GM18499 (cell line): Measurements from ENCODE around the gene MRPS26.
"Not testable (repeated sequence)": the region's sequence is repeated elsewhere in the genome, so short reads cannot be mapped to it uniquely, and the experiment has no call there.

Source experiments
- ATAC-seq: cut with Tn5 transposase; IDR thresholded peaks from one replicate; pipeline ENCODE4 v1.9.1; 2021; ENCODE audit warnings: moderate number of reproducible peaks; ENCODE audit not compliant: insufficient read depth, unreplicated experiment

MRPS26 gene

DNA sequence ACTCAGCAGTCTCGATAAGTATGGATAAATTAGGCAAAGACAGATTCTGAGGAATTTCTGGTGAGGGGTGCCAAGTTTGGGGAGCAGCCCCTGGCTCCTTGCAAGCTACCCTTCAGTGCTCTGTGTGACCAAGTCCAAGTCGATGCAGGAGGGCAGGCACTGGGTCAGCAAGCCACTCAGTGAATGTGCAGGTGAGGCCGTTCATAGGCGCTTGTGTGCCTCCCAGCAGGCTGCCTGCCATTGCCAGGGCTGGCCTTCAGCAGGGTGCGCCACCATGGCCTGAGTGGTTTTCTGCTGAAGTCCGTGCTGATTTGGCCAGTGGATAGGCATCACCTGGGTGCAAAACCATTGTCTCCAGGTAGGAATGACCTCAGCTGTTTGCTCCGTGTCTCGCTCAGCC lies 5.8 kb upstream of the MRPS26 start:
- ATAC-seq: no peak

DNA sequence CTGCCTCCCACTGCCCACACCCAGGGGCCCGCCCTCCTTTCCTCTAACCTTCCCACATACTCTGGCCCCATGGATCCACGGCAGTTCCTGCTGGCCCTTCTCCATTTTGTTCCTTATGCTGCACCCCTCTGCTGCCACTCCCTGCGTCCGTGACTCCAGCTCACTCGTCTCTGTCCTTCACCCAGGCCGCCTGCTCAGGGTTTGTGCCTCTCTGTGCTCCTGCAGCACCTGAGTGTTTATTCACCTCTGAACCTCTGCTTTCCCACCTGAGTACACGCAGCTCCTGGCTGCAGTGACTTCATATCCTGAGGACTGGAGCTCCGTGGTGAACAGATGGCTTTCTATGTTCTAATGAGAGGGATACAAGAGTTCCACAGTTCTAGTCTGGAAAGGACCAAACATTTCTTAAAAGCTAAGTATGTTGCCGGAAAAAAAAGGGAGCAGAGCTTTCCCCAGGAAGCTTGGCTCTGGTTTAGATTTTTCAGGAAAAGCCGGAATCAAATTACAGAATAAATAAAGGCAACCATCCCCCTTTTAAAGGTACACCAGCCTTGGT lies 3.9 kb upstream of the MRPS26 start:
- ATAC-seq: no peak

DNA sequence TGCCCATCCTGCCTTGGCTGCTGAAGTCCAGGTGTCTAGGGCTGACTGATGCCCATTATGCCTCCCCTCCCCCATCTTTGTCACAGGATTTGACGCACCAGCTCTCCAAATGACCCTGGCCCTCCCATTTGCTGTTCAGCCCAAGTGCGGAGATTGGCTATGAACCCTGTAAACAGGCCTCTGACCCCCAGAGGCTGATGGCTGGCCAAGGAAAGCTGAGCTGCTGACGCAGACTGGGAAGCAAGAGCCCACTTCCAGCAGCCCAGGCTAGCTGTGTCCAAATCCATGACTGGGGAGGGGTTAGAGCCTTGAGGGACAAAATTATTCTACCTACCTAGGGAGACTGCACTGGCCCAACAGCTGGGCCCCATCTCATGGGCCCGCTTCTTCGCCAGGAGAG lies 3.2 kb upstream of the MRPS26 start:
- ATAC-seq: no peak

- no peak for ATAC-seq
Observed at GRCh38 chr20:3043322-3043721, 2.5 kb upstream of the MRPS26 start, which contains the start of gene GNRH2. Gene GNRH2 (plus strand): TSS chr20:3043622. CDS start chr20:3044415, 793 bp downstream.

GRCh38 chr20:3044336-3044965 lies 1.4 kb upstream of the MRPS26 start:
- ATAC-seq: no peak

DNA sequence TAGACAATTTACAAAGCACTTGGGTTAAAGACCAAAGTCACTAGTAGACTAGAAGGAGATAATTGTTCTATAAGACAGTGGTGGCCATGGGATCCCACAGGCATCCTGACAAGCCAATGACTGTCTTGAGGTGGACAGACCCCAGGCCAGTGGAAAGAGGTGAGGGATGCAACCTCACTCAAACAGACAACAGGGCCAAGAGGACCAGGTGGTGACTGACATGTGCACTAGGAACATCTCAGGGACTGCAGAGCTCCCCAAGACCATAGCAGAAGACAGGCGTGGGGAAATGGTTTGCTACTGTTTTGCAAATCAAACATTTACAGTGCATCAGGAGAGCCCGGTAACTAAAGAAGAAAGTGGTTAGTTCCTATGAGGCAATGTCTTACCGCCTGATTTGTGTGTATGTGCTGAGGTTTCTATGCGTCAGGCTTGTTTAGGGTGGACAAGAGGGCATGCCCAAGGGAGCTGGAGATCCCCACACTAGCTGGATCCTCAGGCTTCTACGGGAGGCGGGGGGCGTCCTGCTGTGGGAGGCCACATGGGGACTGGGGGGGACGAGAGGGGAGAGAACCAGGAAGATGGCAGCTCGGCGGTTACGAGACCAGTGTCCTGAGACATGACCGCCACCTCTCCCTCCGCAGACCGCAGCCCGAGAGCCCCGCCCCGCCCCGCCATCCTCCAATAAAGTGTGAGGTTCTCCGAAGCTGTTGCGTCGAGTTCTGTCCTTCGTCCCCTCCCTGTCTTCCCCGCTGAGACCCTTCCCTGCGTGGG lies 623 bp upstream of the MRPS26 start:
- peak; percentile 31 for ATAC-seq

DNA sequence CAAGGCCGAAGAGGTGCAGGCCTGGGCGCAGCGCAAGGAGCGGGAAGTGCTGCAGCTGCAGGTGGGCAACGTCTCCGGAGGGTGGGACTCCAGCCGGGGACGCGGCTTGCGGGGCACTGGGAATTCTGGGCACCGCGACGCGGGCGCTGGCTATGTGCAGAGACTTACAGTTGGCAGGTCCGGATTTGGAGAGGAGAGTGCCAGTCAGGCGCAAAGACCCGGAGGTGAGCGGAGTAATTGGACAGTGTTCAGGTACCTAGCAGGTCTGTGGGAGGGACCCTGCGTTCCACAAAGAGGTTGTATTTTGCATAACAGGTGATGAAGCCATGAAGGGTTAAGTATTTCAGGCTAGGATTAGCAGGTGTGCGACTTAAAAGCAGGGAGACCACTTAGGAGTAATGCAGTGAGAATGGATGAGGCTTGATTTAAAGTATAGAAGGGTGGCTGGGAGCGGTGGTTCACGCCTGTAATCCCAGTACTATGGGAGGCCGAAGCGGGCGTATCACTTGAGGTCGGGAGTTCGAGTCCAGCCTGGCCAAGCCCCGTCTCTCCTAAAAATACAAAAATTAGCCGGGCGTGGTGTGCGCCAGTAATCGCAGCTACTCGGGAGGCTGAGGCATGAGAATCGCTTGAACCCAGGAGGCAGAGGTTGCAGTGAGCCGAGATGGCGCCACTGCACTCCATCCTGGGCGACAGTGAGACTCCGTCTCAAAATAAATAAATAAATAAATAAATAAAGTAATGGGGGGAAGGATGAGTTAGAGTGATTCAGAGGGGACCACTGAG lies 1.0 kb downstream of the MRPS26 start:
- no peak for ATAC-seq

DNA sequence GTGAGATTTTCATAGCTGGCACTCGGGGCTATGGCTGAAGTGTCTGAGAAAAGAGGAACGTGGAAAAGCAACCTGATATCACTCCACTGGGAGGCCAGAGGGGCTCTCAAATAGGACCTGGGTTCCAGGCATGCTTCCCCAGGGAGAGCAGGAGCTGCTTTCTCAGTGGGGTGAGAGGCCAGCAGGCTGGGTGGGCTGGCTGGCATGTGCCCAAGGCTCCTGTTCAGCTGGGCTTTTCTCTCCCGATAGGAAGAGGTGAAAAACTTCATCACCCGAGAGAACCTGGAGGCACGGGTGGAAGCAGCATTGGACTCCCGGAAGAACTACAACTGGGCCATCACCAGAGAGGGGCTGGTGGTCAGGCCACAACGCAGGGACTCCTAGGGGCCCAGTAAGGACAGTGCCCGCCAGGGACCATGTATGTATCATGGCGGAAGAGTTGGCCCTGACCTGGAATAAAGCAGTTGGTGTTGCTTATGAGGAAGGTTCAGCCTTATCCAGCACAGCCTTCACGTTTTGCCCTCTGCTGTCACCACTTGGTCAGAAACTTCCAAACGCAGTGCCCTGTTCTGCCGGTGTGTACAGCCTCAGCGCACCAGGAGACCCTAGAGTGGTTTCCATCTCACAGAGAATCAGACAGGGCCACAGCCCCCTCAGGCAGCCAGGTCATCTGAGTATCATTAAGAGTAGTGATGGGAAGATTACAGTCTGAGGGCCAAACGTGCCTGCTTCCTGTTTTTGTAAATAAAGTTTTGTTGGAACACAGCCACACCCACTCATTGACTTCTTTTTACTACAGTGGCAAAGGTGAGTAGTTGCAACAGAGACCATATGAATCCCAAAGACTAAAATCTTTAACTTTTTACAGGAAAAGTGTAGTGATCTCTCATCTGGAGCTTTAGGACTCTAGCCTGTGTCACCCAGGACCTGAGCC lies 1.9 kb downstream of the MRPS26 start:
- no peak for ATAC-seq

DNA sequence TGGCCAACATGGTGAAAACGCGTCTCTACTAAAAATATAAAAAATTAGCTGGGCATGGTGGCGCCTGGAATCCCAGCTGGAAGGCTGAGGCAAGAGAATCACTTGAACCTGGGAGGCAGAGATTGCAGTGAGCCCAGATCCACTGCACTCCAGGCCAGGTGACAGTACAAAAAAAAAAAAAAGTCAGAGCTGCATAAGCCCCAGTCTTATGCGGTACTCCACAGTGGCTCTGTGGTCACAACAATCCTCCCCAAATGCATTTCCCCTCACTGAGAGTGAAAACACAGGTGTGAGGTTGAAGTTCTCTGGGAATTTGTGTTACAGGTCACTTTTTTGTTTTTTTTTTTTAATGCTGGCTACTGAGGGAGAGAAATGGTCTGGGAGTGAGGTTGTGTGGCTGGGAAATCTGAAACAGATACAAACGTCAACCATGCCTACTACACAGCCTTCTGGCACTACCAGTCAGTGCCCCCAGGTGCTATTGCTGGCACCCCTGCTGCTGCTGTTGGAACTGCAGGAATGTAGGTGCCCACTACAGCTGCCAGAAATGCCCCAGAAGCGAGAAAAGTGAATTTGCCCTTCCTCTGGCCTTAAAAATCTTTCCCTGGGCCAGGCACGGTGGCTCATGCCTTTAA lies 5.7 kb downstream of the MRPS26 start:
- no peak for ATAC-seq

GRCh38 chr20:3059489-3059888 lies 13.6 kb downstream of the MRPS26 start:
- ATAC-seq: no peak

- not testable (repeated sequence) for ATAC-seq
Observed at GRCh38 chr20:3064119-3064518, 18.3 kb downstream of the MRPS26 start.

DNA sequence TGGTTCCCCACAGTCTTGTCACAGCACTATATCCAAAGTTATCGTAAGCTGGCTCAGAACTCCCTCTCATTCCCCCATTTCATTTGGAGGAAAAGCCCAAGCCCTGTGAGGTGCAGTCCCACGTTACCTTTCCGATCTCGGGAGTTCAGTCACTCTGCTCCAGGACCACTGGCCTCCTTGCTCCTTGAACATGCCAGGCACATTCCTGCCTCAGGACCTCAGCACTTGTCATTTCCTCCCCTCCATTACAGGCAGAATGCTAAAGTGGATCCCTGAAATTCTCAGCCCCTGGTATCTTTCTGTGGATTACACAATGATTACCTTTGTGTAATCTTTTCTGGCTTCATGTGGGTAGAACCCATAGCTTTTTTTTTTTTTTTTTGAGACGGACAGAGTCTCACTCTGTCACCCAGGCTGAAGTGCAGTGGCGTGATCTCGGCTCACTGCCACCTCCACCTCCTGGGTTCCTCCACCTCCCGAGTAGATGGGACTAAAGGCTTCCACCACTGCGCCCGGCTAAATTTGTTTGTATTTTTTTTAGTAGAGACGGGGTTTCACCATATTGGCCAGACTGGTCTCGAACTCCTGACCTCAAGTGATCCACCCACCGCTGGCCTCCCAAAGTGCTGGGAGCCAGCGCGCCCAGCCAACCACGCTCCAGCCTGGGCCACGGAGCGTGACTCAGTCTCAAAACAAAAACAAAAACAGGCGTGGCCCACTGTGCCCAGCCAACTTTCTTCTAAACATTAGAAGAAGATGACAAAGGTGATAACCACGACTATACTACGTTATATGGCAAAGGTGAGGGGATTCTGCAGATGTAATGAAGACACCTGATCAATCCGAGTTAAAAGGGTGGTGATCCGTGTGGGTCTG lies 21.5 kb downstream of the MRPS26 start:
- no peak for ATAC-seq

DNA sequence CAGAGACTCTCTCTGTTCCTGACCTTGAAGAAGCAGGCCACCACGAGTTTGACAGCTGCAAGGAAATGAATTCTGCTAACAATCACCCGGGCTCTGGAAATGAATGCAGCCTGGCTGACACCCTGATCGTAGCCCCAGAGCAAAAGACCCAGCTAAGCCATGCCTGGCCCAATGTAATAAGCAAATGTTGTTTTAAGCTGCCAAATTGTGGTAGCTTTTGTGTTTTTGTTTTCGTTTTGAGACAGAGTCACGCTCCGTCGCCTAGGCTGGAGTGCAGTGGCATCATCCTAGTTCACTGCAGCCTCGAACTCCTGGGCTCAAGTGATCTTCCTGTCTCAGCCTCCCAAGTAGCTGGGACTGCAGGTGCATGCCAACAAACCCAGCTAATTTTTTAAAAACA lies 22.2 kb downstream of the MRPS26 start:
- no peak for ATAC-seq

GRCh38 chr20:3068986-3069900 lies 23.4 kb downstream of the MRPS26 start:
- no peak for ATAC-seq

DNA sequence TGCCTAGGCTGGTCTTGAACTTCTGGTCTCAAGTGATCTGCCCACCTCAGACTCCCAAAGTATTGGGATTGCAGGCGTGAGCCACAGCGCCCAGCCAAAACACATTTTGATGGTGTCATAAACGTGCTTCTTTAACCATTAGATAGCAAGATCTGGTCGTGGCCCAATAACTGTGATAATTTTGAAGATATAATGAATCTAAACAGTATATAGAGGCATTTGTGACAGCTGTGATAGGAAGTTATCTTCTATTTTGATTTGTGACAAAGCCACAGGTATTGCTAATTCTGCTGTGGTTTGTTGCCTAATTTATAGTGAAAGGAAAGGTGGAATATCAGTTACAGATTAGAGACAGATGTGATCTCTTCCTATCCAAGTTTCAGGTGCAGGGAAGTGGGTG lies 24.9 kb downstream of the MRPS26 start:
- ATAC-seq: no peak

DNA sequence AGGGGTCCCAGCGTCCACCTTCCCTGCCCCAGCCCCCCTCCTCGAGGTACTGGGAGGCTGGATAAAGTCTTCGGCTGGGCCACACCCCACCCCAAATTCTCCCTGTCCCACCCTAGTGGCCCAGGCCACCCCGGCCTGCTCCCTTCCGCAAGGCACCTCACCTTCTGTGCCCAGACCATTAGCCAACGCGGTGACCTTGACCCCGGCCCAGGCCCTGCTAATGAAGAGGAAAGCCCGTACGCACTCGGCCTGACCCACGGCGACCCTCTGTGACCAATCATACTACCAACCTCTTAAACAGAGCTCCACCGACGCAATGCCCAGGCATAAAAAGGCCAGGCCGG lies 25.4 kb downstream of the MRPS26 start:
- ATAC-seq: no peak
